ENCODE measurements around the gene FYB1.

The FYB1 gene

GRCh38 chr5:39218482-39219402 lies 621 bp downstream of the FYB1 start:
- Histone ChIP-seq H3K4me3 (peak overlapping the region; percentile 38), H3K27ac (peak overlapping the region; percentile 2 to 50)
- no peak for TF ChIP-seq CTCF (IDR thresholded peaks at IDR 0.05)
- no peak for DNase-seq (ENCODE audit: low spot score)

- peak overlapping the region in 1 of 2 donors; percentile 7 for H3K27ac ChIP-seq
- TF ChIP-seq CTCF (IDR thresholded peaks at IDR 0.05), result peak; percentile 78
- no peak overlapping the region for H3K4me3 ChIP-seq
- DNase-seq (ENCODE audit: low spot score), result no peak
These were observed 1.7 kb downstream of the FYB1 start for GRCh38 chr5:39217365-39218281.

- H3K4me3 ChIP-seq, result no peak overlapping the region
- no peak for TF ChIP-seq CTCF (IDR thresholded peaks at IDR 0.05)
- H3K27ac ChIP-seq, result no peak overlapping the region
- no peak for DNase-seq (ENCODE audit: low spot score)
These were observed 2.7 kb downstream of the FYB1 start for GRCh38 chr5:39216631-39217030.

- no peak for TF ChIP-seq CTCF (IDR thresholded peaks at IDR 0.05)
- no peak for DNase-seq (ENCODE audit: low spot score)
- no peak overlapping the region for H3K27ac ChIP-seq
- H3K4me3 ChIP-seq, result no peak overlapping the region
These were observed 3.5 kb downstream of the FYB1 start for GRCh38 chr5:39215857-39216256.

- no peak for DNase-seq (ENCODE audit: low spot score)
- Histone ChIP-seq H3K27ac (no peak overlapping the region), H3K4me3 (no peak overlapping the region)
- no peak for TF ChIP-seq CTCF (IDR thresholded peaks at IDR 0.05)
These were observed 4.3 kb downstream of the FYB1 start for GRCh38 chr5:39214912-39215709.

- TF ChIP-seq CTCF (IDR thresholded peaks at IDR 0.05), result no peak
- DNase-seq (ENCODE audit: low spot score), result no peak
- Histone ChIP-seq H3K4me3 (no peak overlapping the region), H3K27ac (no peak overlapping the region)
These were observed 5.7 kb downstream of the FYB1 start for GRCh38 chr5:39213447-39214207.

All from coronary artery (tissue), 2 donors.